Stimulated activated CD4-positive, alpha-beta T cell treated with anti-CD3 and anti-CD28 coated beads, TNF-alpha, amount 100 ng/mL, for 1 hour (primary cell): Measurements from ENCODE around the gene KCNQ1.

Experiments used
- DNase-seq, 3 donors: peaks; one replicate each; pipeline ENCODE4 v3.0.0-alpha.2; 2020; ENCODE audit warnings: low read depth in 3 of 3, low spot score in 1 of 3

Gene KCNQ1

DNA sequence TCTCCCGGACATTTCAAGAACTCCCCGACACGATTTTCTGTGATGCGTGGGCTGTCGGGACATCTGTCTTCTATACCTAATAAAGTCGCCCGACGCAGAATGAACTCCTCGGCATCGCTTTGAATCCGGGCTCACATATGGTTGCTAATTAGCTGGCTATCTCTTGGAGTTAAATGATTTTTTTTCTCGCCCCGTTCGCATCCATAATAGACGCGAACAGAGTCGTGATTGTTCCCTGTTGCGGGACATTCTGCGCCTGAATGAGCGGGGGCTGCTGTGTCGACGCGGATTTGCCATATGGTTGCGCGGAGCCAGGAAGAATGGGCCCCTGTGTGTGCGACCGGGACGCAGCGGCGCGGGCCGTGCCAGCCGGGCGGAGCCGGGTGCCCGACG lies 424.3 kb downstream of the KCNQ1 start:
- no peak for DNase-seq

DNA sequence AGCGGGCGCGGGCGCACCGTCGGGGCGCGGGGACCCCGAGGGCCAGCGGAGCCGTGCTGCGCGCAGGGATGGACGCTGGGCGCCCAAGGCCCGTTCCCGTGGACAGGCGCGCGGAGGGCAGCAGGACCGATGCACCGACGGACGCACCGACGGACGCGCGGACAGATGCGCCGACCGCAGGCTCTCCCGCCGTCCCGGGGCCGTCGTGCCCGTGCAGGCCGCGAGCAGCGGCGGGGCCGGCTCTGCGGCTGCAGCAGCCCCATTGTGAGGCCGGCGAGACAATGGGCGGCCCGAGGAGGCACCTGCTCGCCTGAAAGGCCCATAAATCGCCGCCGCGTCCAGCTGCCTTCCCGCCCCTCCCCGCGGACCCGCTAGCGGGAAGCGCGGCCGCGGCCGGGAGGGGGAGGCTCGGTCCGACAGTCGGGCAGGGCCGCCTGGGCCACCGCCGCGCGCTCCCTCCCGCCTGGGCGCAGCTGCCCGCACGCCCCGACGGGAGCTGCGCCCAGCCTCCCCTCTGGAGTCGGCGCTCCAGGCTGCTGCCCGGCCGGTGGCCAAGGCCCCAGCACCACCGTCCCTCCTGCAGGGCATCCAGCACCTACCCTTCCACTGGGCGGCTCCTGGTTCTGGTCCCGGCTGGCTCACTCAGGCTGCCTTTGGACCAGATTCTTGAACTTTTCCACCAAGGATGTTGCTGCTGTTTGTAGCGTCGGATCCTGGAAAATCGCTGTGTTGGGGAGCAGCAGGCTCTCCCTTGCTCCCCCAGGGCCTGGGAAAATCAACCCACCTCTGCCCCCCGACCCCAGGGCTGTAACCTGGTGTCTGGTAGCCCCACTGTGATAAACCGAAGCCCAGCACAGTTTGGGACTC lies 425.0 kb downstream of the KCNQ1 start:
- no peak for DNase-seq

DNA sequence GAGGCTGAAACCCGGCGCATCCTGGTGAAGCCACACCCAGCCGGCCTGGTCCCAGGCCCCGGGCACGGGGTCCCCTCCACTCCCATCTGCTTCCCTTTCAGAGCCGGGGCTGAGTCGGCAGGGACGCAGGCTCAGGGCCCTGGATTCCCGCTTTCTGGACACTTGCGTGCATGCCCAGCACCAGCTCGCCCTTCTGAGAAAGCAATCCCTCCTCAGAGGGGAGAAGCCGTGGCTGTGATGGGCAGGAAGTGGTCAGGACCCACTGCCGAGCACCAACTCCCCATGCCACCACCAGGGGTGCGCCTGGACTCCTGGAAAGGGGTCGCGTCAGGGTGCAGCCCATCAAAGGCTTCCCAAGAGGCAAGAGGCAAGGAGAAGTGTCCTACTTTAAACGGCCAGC lies 425.7 kb downstream of the KCNQ1 start:
- DNase-seq: no peak

DNA sequence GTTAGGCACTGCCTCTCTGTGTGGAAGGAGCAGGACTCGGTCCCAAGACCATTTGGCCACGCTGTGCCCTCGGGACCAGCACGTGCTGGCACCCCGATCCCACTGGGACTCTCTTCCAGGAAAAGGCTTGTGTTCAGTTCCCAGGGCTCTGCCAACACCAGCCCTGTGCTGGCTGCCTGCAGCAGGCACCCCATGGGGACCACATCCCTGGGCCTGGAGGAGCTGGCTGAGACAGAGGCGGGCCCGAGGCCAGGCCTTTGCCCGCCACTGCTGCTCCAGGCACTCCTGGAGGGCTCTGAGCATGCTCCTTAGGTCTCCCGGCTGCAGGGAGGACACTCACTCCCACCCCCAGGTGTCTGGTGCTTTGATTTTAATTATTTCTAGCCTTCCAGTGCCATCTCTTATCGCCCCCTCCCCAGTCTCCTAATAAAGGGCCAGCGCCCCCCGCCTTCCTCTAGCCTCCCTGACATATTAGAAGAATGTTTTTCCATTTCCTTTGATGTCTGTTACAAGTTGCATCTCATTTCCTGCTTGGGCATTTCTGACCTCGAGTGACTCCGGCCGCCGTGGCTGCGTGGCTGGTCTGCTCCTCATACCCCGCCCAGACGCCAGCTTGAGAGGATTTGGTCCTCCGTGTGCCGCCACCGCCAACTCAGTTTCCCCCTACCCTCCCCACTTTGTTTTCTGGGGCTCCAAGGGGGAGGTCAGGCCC lies 426.3 kb downstream of the KCNQ1 start:
- no peak for DNase-seq

DNA sequence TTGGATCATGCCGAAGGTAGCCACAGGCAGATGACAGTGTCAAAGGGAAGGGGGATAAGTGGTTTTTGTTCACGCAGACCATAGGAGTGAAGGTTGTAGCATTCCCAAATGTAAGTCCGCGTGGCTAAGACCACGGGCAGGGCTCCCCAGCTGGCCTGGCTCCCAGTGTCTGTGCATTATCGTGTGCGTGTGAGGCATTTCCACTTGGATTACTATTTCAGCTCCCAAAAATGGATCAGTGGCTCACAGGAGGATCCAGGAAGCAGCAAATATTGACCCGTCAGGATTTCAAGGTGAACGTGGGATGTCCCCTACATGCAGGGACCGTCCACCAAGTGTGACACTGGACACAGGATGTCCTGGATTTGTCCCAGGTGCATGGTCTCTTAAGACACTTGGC lies 430.2 kb downstream of the KCNQ1 start:
- DNase-seq: no peak

DNA sequence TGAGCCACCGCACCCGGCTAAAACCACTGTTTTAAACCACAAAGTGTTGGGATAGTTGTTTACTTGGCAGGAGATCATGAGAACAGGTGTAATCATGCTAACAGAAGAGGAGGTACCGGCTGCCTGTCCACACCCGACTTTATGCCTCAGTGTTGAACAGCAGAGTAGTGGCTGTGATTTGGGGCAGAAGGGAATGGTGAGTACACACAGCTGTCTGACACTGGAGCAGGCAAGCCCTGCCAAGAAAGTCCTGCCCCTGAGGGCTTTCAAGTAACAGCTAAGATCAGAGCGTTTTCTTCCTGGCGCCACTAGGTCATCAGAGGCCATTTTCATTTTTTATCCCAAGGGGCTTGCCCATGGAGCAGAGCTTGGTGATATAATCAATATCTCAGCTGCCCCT lies 432.7 kb downstream of the KCNQ1 start:
- no peak for DNase-seq

DNA sequence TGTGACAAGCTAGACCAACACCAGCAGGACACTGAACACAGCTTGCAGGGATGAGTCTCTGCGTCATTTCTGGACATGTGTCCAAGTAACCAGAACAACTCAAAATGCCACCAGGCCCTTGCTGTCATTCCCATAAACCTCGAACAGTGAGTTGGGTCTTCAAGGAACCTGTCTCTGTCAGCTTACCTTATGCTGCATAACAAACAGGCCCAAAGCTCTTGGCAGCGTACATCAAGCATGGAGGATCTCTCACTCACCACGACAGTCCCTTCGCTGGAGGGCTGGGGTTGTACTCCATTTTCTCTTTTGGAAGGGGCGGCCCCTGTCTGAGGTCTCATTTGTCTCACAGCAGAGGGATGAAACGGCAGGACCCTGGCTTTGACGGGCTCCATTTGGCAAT lies 434.0 kb downstream of the KCNQ1 start:
- no peak for DNase-seq

DNA sequence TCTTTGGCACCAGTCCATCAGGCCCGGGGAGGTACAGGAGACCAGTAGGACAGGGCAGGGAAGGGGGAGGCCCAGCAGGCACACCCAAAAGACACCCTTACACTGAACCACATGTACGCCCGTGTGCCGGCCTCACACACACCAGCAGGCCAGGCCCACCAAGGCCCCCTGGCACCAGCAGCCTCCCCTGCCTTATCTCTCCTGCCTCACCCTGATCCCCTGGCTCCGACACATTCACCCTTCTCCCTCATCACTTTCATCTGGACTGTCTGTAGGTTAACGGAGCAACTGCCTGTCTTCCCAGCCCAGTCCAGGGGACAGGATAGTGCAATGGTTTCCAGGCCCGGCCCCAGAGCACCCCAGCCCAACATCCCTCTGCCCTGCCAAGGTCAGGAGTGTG lies 435.8 kb downstream of the KCNQ1 start:
- DNase-seq: no peak

DNA sequence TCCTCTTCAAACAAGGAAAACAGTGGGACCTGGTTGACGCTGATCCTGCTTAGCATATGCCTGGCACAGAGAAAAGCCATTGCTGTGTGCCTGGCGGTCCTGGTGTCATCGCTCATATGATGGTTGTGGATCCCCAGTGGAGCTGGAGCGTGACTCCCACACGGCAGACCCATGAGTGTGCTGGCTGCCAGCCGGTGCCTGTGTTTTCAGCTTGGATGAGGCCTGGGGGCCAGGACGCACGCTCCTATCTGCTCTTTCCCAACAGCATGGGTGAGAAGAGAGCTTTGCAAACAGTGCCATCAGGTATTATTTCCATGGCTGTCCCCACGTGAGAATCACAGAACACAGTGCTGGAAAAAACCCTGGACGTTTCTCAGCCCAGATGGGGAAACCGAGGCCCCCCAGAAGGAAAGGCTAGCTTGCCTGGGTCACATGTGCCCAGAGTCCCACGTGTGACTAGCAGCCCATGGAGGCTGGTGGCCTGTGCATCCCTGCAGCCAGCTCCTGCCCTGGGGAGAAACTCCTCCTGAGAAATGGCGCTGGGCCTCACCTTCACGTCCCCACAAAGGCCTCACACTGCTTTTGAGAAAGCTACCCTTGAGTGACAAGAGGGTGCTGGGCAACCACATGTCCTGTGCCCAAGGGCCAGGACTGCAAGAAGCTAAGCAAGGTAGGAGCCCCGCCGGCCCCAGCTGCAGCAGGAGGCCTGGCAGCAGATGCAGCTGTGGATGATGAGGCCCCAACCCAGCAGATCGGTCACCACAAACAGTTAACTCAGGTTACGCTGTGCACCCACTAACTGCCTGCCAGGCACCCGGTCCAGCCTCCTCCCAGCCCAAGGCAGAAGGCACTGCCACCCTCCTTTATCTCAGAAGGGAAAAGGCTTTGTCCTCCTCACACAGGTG lies 436.5 kb downstream of the KCNQ1 start:
- no peak for DNase-seq

DNA sequence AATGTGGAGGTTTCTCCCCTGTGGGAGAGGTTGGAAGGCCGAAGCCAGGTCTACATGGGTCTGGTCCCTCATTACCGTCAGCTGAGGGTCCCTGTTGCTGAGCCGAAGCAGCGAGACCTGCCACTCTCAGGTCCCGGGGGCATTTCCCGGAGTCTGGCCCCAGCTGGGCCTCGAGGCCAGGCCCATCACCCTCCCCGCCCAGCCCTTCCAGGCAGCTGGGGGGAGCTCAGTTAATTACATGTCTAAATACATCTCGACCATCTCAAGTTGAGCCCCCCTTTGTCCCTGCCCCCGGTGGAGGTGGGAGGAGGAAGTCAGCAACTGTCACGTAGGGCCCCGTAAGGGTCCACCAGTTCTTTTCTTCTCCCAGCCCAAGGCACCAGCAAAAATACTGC lies 437.2 kb downstream of the KCNQ1 start:
- DNase-seq: no peak

DNA sequence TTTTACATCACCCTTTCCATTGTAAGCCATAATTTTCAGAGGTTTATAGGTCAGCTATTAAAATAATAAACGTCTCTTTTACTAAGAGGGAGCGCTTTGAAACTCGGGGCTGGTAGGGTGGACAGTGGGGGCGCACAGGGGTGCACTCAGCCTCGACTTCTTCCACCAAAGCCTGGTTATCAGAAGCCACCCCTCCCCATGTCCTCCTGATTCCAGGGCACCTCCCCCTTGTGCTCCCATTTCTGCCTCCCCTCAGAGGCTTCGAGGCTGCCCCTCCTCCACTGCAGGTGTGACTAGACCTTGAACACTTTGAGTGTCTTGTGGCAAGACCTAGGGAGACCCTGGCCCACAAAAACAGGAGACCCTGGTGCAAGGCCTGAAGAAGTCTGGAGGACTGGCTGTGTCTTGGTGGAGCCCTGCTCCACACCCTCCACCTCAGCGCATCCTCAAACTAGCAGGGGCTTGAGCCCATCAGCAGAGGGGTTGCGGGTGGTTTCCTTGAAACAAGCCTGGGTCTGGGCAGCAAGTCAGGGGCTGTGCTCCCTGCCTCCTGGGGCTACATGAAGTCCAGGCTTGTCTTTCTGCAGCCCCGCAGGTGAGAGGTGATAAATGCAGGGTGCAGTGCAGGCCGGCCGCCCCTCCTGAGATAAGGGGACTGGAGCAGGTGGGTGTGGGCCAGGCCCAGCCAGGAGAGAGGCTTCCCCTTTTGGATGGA lies 437.7 kb downstream of the KCNQ1 start:
- DNase-seq: no peak

DNA sequence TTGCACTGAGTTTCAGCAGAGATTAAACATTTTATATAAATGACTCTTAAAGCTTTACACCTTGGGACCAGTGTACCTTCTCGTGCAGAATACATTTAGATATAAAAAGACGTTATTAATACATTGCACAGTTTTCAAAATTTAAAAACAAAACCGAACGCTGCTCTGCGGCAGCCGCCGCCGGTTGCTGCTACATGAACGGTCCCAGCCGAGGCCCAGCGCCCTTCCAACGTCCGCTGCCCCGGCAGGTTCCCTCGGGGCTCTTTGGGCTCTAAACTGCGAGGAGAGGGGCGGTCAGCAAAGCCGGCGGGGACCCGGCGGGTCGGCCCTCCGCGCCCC lies 438.8 kb downstream of the KCNQ1 start:
- DNase-seq: no peak

DNA sequence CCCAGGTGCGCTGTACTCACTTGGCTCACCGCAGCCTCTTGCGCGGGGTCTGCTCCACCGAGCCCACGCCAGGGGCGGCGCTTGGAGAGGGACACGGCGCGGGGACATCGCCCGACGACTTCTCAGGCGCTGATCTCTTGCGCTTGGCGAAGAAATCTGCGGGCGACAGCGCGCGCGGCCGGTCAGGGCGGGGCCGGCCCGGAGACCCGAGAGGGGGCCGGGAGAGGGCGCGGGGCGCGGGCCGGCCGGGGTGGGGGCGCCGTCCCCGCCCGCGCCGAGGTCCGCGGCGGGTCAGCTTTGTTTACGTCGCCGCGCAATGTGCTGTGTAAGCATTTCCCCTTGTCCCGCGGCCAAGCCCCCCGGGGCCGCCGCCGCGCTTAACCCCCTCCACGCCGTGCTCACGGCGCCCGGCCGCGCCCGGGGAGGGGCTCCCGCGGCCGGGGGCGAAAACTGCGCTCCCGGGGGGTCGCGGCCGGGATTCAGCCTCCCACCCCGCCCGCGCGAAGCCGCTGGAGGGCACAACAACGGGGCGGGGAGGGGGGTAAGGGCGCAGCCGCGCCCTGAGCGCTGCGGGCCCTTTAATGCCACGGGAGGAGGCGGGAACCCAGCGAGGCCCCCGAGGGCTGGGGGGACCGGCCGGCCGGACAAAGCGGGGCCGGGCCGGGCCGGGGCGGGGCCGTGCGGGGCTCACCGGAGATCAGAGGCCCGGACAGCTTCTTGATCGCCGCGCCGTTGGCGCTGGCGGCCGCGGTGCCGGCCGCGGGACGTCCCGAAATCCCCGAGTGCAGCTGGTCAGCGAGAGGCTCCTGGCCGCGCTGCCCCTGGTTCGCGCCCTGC lies 439.4 kb downstream of the KCNQ1 start:
- no peak for DNase-seq

DNA sequence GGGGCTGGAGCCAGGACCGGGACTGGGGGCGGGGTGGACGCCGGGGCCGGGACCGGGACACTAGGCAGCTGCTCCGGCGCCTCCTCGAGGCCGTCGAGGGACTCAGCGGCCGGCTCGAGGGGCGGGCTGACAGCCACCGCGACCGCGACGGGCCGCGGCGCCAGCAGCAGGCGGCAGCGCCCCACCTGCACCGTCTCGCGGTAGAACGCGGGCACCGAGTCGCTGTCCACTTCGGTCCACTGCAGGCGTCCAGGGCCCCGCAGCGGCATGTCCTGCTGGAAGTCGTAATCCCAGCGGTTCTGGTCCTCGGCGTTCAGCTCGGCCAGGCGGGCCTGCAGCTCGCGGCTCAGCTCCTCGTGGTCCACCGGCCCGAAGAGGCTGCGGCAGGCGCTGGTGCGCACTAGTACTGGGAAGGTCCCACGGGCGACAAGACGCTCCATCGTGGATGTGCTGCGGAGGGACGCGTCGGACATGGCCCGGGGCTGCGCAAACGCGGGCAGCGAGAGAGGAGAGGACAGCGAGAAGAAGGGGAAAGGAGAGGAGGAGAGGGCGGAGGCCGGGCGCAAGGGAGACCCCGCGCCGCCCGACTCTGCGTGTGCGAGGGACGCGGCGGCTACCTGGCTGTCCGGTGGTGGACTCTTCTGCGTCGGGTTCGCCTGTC lies 440.3 kb downstream of the KCNQ1 start:
- no peak for DNase-seq

DNA sequence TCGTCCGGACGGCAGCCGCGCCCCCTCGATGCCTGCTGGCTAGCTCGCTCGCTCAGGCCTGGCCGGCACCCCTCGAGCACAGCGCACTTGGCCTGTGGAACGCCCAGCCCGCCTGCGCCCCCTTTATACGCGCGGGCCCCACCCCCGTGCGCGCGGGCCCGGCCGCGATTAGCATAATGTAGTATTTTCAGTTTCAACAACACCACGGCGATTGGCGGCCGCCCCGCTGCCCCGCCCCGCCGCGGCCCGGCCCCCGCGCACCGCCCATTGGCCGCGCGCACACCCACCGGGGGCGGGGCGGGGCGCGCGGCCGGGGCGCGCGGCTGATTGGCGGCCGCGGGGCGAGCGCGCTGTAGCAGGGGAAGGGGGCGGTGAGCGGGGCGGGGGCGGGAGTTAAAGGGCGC lies 440.9 kb downstream of the KCNQ1 start, which contains the start of gene CDKN1C:
TSS of gene CDKN1C (minus strand) at position 98 of the 404 bp plus-strand sequence. CDS start 319 bp downstream, outside the sequence.
- peak; percentile 54 to 68 (median 62) for DNase-seq

DNA sequence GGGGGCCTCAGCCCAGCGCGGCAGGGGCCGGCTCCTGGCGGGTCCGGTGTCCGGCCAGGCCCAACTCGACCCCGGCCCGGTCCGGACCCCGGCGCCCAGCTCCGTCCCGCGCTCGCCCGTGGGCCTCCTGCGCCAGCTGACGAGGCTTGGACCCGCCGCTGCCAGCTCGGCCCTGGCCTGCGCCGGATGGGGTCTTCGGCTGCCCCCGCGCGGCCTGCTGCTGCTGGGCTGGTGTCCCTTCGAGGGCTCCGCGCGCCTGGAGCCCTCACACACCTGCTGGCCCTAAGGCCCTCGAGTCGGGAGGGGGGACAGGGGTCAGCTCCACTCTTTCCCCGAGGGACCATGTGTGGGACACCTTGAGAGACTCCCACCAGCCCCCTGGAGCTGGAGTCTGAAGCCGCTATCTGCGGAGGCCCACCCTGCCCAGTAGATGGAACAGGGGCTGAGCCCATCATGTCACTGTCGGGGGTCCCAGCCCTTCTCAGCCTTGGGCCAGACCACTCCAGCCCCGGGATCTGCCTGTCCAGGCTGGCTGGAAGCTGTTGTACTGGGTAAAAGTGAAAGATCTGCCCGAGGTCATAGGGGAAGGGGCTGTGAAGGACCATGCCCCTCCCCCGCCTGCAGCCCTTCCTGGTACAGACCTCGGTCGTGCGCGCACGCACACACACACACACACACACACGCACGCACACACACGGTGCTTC lies 441.5 kb downstream of the KCNQ1 start:
- no peak for DNase-seq

DNA sequence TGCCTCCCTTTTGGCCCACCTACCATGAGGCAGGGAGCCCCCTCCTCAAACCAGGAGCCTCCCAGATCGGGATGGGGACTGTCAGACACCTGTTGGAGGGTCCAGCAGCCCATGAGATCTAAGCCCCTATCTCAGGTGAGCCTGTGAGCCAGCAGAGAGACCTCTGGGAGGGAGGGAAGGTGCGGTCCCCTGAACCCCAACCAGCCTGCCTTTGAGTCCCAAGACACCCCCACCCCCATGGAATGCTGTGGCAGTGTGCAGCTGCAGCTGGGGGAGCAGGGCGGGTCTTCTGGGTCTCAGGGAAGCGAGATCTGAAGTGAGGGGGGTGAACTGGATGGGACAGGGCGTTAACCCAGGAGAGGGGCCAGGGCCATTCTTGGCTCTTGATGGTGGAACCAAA lies 442.1 kb downstream of the KCNQ1 start:
- DNase-seq: no peak

DNA sequence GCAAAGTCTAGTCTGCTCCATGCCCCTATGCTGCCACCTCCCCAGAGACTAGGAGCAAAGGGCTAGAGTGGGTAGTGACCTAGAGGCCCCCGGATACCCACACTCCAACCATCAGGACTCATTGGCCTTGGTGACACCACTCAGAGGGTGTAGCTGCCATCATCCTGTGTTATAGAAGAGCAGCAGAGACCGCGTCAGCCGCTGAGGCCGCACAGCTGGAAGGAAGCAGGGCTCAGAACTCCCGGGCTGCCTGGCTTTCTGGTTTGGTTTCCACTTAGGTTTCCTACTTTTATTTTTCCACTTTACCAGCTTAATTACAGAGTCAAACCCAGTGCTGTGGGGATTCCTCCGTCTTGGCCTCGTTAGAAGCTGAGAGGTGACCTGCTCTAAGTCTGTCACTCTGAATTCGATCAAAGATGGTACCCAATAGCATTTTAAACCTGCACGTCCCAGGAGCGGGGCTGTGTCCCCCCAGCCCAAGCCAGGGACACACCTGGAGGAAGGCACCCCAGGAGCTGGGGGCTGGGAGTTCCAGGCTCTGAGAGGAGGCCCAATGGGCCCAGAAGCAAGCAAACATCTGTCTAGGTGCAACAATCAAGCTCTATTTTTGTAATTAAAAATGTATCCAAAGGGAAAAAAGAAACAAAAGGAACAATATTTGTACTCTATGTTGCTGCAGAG lies 442.8 kb downstream of the KCNQ1 start:
- no peak for DNase-seq
